Measurements from ENCODE around the gene CDSN. TPM values are rescaled to one million over a fixed set of nuclear protein-coding genes. Genes with fewer than 3 reads are reported as not detected.

CDSN gene
- total and polyA plus RNA-seq, 2 donors (not counting 1 experiment from before 2014, with no cell fraction given) = not detected

GRCh38 chr6:31130751-31131150 is 10.5 kb upstream of the CDSN start:
- H3K4me3 Mint-ChIP-seq = no peak overlapping the region
- H2AFZ ChIP-seq (ENCODE audit: insufficient read depth, low read depth, low read length, poor library complexity, severe bottlenecking) = no peak overlapping the region
- intact Hi-C loops (cut with micrococcal nuclease) = no loop called here
- peaks cover 0 to 7% (median 0%) of the 10 kb centered on the region in 4 experiments for H3K27me3 ChIP-seq (replicated peaks in 1 of 4; ENCODE audit: control extremely low read depth in 1 of 4, control insufficient read depth in 3 of 4, insufficient read depth in 4 of 4, low read length in 3 of 4)
- no peak overlapping the region for H3K4me3 ChIP-seq (ENCODE audit: control extremely low read depth in 1 of 5, extremely low read depth in 1 of 5, insufficient read depth in 1 of 5, low read depth in 2 of 5, low read length in 4 of 5)
- no peak for DNase-seq
- H3K9me3 ChIP-seq (ENCODE audit: control extremely low read depth in 1 of 3, control insufficient read depth in 2 of 3, insufficient read depth in 1 of 3, low read length in 2 of 3) = no peaks in the 10 kb centered on the region
- ChIA-PET CTCF (interaction anchor here (0.7 to 10.4 kb wide), 8 partner anchors 9 to 250 kb away, joined by 3 to 133 read pairs (median 5); no protein-coding TSS in a partner anchor), POLR2A (no interaction called here)
- H3K4me1 ChIP-seq (ENCODE audit: control insufficient read depth in 2 of 2, insufficient read depth in 2 of 2, low read length in 2 of 2) = peaks cover 0 to 3% of the 10 kb centered on the region in 2 donors
- ATAC-seq (ENCODE audit: low read depth) = no peak
- WGBS (ENCODE audit: insufficient coverage) = 100% methylated on average over 2 of the region's 3 CpGs
- no peak for TF ChIP-seq CTCF (IDR thresholded peaks at IDR 0.05)
- no peak for TF ChIP-seq EZH2 (IDR thresholded peaks at IDR 0.05; ENCODE audit: borderline replicate concordance, insufficient read depth, low read depth, low read length, poor library complexity, severe bottlenecking)
- H3K4me1 Mint-ChIP-seq = peaks cover 4% of the 10 kb centered on the region
- no peak overlapping the region for H3K9ac ChIP-seq (ENCODE audit: low read length)
- peaks cover 19% of the 10 kb centered on the region for H3K27me3 Mint-ChIP-seq
- no peak overlapping the region for H3K27ac Mint-ChIP-seq
- H3K9me3 Mint-ChIP-seq (ENCODE audit: insufficient read depth) = no peaks in the 10 kb centered on the region
- no peaks in the 10 kb centered on the region for H3K79me2 ChIP-seq (ENCODE audit: control insufficient read depth, insufficient read depth, low read length)
- H3K36me3 ChIP-seq (replicated peaks in 1 of 2; ENCODE audit: control extremely low read depth in 1 of 2, control insufficient read depth in 1 of 2, extremely low read depth in 1 of 2, insufficient read depth in 2 of 2, low read length in 1 of 2) = no peaks in the 10 kb centered on the region
- no peak overlapping the region for H3K4me2 ChIP-seq (replicated peaks; ENCODE audit: low read depth, low read length, poor library complexity, severe bottlenecking)
- no peaks in the 10 kb centered on the region for H4K20me1 ChIP-seq (ENCODE audit: control insufficient read depth, insufficient read depth, low read length, poor library complexity, severe bottlenecking)
- H3K27ac ChIP-seq (ENCODE audit: low read length in 2 of 2) = no peak overlapping the region

DNA sequence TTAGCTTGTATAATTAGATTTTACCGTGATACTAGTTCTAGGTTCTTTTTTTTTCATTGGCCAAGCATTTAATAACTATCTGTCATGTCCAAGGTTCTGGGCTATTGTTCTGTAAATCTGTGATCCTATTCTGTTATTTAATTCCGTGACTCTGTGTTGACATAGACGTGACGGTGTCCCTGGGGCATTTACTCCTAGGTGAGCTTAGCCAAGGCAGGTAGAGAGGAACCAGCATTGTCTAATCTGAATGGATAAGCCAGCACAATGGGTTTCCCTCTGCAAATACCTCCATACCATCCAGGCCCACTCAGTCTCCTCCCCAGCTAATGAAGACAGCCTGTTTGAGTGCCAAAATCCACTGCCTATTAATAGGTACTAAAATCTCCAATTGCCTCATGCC is 8.9 kb upstream of the CDSN start:
- Histone ChIP-seq H3K79me2 (ENCODE audit: control insufficient read depth, insufficient read depth, low read length) (no peaks in the 10 kb centered on the region), H3K4me2 (replicated peaks; ENCODE audit: low read depth, low read length, poor library complexity, severe bottlenecking) (no peak overlapping the region), H3K9me3 (ENCODE audit: control extremely low read depth in 1 of 3, control insufficient read depth in 2 of 3, insufficient read depth in 1 of 3, low read length in 2 of 3) (no peaks in the 10 kb centered on the region), H3K27me3 (replicated peaks in 1 of 4; ENCODE audit: control extremely low read depth in 1 of 4, control insufficient read depth in 3 of 4, insufficient read depth in 4 of 4, low read length in 3 of 4) (peaks cover 0 to 7% (median 0%) of the 10 kb centered on the region in 4 experiments), H2AFZ (ENCODE audit: insufficient read depth, low read depth, low read length, poor library complexity, severe bottlenecking) (no peak overlapping the region), H4K20me1 (ENCODE audit: control insufficient read depth, insufficient read depth, low read length, poor library complexity, severe bottlenecking) (no peaks in the 10 kb centered on the region), H3K27ac (ENCODE audit: low read length in 2 of 2) (no peak overlapping the region), H3K9ac (ENCODE audit: low read length) (no peak overlapping the region), H3K4me1 (ENCODE audit: control insufficient read depth in 2 of 2, insufficient read depth in 2 of 2, low read length in 2 of 2) (peaks cover 0 to 3% of the 10 kb centered on the region in 2 donors), H3K36me3 (replicated peaks in 1 of 2; ENCODE audit: control extremely low read depth in 1 of 2, control insufficient read depth in 1 of 2, extremely low read depth in 1 of 2, insufficient read depth in 2 of 2, low read length in 1 of 2) (no peaks in the 10 kb centered on the region), H3K4me3 (ENCODE audit: control extremely low read depth in 1 of 5, extremely low read depth in 1 of 5, insufficient read depth in 1 of 5, low read depth in 2 of 5, low read length in 4 of 5) (no peak overlapping the region)
- ATAC-seq (ENCODE audit: low read depth) = no peak
- Mint-ChIP-seq H3K27ac (no peak overlapping the region), H3K4me1 (peaks cover 4% of the 10 kb centered on the region), H3K27me3 (peaks cover 19% of the 10 kb centered on the region), H3K4me3 (no peak overlapping the region), H3K9me3 (ENCODE audit: insufficient read depth) (no peaks in the 10 kb centered on the region)
- 100% methylated on average over 2 of the region's 4 CpGs for WGBS (ENCODE audit: insufficient coverage)
- DNase-seq = no peak
- intact Hi-C loops (cut with micrococcal nuclease) = no loop called here
- CTCF ChIA-PET = interaction anchor here (0.6 to 4.0 kb wide), 12 partner anchors 8 to 307 kb away, joined by 3 to 26 read pairs (median 4); no protein-coding TSS in a partner anchor
- POLR2A ChIA-PET = interaction anchor here (1.3 kb wide), 1 partner anchor 8 kb away, joined by 3 read pairs; no protein-coding TSS in a partner anchor
- TF ChIP-seq CTCF (IDR thresholded peaks at IDR 0.05) (no peak), EZH2 (IDR thresholded peaks at IDR 0.05; ENCODE audit: borderline replicate concordance, insufficient read depth, low read depth, low read length, poor library complexity, severe bottlenecking) (no peak)
